Peyer's patch (tissue), 4 donors: ENCODE data around the gene POP4.

Source experiments
- CTCF ChIP-seq, 6 experiments: fragments of 450-650 bp in 4 of 6; fragments of 200-600 bp in 2 of 6; sonication (generic) in 1 of 6; IDR thresholded peaks; one replicate each; pipeline ENCODE4 v1.5.1; 2017 to 2019; ENCODE audit warnings: antibody characterized with exemption in 6 of 6, mild to moderate bottlenecking in 3 of 6, moderate library complexity in 1 of 6
- POLR2A ChIP-seq, 2 donors: fragments of 450-650 bp; IDR thresholded peaks; one replicate each; pipeline ENCODE4 v1.5.1; 2017; ENCODE audit warnings: antibody characterized with exemption in 2 of 2, mild to moderate bottlenecking in 2 of 2, moderate library complexity in 2 of 2

- TF ChIP-seq CTCF (IDR thresholded peaks at IDR 0.05) (no peak), POLR2A (IDR thresholded peaks at IDR 0.05) (no peak)
These were observed 15.8 kb upstream of the POP4 start for GRCh38 chr19:29590278-29590677.
